ENCODE results near the gene PLA2G4F.

The PLA2G4F gene

GRCh38 chr15:42130246-42130986 is 26.0 kb downstream of the PLA2G4F start:
- DNase-seq: no peak

GRCh38 chr15:42129364-42129763 is 27.1 kb downstream of the PLA2G4F start:
- no peak for DNase-seq

DNA sequence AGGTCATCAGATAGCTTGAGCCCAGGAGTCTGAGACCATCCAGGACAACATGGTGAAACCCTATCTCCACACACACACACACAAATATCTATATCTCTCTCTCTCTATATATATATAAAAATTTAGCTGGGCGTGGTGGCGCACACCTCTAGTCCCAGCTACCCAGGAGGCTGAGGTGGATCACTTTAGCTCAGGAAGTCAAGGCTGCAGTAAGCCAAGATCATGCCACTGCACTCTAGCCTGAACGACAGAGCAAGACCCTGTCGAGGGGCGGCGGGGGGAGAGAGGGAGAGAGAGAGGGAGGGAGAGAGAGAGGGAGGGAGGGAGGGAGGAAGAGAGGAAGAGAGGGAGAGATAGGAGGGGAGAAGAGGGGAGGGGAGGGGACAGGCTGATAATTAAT is 28.0 kb downstream of the PLA2G4F start:
- no peak for DNase-seq

DNA sequence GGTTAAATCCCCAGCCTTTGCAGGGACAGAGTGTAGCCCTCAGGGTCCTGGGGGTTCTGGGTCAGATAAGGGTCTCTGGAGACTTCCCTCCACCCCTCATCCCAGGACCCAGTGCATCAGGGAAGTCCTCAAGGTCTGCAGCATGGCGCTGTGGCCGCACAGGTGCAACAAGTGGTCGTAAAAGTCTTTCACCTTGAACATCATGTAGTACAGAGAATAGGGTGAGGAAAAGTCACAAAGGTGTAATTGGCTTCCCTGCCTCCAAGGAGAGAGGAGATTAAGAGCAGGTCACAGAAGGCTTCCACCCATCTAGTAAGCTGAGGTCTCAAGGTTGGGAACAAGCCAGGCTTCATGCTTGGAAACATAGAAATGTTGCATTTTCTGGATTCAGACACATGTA is 32.9 kb downstream of the PLA2G4F start:
- DNase-seq: no peak

DNA sequence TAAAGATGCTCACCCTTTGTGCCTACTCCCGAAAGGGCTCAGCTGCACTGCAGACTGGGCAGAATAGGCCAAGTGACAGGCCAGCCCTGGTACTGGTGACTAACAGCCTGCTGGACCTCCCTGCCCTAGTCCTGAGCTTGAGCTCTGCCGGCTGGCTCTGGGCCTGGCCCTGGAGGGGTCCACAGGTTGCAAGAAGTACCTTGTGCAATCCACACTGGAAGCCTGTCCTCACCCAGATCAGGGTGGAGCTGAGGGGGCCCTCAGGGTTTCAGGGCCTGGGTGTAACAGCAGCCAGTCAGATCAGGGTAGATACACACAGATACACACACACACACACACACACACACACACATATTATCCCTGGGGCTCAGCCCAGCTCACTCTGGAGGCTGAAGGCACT is 34.8 kb downstream of the PLA2G4F start:
- DNase-seq: no peak

DNA sequence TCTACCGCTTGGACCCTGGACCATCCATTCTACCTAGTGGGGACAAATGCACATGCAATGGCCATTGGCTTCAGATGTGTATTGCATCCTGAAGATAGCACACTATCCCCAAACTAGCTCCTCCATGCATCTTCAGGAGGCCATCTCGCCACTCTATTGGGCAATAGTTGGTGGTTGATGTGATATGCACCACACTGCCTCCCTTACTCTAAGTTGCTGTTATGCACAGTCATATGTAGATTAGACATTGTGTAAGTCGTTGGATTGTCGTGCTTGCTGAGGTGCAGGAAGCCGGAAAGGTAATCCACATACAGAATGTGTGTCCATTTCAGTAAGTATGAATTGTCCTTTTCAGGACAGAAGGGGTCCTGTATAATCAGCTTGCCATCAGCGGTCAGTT is 35.4 kb downstream of the PLA2G4F start:
- DNase-seq: no peak

GRCh38 chr15:42120285-42120684 is 36.2 kb downstream of the PLA2G4F start:
- no peak for DNase-seq

GRCh38 chr15:42119446-42119760 is 37.0 kb downstream of the PLA2G4F start:
- no peak for DNase-seq

- peak; percentile 25 for DNase-seq
These were observed 37.6 kb downstream of the PLA2G4F start for GRCh38 chr15:42118650-42119445.

DNA sequence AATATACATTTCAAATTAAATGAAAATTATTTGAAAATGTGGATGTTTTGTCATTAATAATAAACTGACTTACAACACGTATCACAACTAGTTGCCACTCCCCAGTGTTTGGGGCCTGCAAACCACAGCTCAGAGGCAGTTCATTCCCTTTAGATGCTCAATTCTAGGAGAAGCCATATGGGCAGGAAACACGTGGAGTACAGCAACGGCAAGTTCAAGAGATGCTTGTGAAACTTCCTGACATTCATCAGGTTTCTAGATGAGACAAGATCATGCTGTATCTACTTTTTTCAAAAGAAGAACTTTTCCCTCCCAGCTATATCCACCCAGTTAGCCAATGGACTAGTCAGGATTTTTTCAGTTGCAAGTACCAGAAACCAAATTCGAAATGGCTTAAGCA is 44.5 kb downstream of the PLA2G4F start:
- no peak for DNase-seq

- DNase-seq: peak; percentile 9
These were observed 46.1 kb downstream of the PLA2G4F start for GRCh38 chr15:42110367-42110766.

DNA sequence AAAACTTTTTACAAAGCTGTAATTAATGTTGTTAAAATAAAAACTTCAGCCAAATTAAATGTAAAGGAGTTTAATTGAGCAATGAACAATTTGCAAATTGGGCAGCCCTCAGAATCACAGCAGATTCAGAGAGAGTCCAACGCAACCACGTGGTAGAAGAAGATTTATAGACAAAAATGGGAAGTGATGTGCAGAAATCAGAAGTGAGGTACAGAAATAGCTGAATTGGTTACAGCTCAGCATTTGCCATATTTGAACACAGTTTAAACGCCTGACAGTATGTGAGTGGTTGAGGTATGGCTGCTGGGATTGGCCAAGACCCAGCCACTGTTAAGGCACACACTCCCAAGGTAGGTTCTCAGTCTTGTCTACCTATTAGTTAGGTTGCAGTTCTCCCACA is 47.6 kb downstream of the PLA2G4F start:
- DNase-seq: no peak

DNA sequence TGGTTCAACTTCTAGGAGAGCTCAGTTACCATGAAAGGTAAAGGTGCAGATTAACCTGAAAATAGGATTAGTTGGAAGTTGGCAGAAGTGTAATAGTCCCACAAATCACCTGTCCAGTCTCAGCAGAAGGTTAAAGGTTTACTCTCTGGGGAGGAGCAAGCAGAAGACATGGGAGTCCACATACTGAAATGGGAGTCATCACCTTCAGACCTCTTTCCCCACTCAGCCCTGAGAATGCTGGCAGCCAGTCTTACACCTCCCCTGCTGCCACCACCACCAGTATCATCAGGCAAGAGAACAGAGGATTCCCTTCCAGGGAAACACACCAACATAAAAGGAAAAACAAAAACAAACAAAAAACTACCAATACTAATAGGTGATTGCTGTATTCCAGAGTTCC is 48.2 kb downstream of the PLA2G4F start:
- no peak for DNase-seq

DNA sequence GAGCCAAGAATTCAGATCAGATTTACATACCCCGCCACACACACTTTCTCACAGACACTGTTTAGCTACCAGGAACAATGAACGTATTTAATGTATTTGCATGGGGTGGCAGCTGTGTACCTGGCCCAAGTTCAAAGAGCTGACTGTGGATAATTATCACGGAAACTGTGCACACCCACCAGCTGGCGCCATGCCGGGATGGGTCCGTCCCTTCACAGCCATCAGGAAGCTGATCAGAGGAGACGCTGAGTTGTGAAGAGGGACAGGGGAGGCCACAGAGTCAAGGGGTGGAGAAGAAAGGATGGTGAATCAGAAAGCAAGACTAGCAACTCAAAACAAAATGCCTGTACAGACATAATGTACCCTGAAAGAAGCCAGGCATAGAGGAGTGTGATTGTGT is 49.0 kb downstream of the PLA2G4F start:
- peak; percentile 19 for DNase-seq

DNA sequence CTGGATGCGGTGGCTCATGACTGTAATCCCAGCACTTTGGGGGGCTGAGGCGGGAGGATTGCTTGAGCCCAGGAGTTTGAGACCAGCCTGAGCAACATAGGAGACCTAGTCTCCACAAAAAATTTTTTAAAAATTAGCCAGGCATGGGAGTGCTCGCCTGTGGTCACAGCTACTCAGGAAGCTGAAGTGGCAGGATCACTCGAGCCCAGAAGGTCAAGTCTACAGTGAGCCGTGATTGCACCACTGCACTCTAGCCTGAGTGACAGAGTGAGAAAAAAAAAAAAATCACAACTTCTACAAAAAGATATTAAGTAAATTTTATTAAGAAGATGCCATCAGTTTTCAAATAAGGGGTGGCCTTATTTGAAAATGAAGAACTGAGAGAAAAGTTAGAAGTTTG is 50.1 kb downstream of the PLA2G4F start:
- no peak for DNase-seq

DNA sequence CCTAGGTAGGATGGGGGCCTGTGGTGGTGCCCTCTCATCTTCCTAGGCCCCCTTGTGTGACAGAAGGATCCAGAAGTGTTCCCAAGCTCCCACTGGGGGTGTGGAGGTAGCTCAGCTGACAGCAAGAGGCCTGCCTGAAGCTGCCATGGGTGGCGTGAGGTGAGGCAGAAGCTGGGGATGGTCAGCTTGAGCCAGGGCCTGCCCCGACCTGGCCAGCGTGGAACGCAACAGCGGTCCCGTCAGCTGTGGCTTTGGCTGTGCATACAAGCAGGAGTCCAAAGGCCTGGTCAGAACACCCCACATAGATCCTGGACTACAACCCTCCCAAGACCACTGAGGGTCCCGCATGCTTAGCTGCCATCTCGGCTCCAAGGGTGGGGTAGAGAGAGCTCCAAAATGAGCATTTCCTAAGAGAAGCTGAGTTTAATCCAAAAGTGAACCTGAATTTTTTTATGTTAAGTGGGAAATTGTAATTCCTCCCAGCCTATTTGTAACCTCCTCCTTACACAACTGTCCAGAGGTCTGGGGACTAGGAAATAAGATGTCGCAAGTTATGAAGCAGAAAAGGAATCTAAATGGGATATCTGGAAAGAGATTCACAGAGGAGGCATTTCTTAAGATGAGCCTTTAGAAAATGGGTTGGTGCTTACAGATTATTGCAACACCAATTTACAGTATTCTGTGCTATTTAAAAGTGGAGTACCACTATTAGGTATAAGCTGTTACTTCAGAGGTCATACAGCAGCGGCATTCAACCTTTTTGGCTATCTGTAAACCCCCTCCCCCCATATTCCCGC is 52.1 kb downstream of the PLA2G4F start:
- no peak for DNase-seq

DNA sequence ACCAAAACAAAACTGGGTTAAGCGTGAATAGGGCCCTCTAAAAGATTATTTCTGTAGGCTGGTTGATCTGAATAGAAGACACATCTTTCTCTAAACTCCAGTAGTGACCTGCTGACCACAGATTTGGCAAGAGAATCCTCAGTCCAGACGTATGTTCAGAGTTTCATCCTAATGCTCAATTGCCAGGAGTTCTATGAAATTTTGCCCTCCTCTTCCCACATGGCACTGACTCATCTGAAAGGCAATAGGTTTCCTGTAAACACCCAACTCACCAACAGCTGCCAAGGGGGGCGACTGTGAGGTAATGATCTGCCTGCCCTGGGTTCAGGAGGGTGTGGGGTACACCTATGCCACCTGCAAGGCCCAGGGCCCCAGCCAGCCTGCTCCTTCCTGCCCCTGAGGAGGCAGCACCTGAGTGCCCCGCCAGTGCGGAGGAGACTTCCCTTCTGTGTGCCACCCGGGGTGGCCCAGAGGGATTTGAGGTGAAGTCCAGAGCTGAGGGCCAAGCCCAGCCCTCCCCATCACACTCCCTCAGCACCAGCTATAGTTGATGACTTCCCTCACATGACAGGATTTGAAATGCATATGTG is 53.7 kb downstream of the PLA2G4F start:
- no peak for DNase-seq

DNA sequence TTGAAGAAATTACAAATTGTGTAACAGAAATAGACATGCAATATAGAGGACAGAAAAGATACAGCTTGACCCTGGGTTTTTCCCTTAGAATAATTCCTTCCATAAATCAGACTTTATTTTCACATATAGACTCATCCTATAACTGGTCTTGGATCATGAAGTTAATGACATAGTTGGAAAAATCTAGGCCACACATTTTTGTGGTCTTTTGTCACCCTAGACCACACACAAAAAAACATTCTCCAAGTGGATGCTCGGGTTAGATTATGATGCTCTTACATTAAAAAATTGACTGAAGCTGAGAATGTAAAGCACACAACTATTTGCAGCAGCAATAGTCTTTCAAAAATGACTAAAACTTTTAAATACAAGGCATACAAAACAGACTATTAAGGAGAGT is 54.6 kb downstream of the PLA2G4F start:
- DNase-seq: no peak

DNA sequence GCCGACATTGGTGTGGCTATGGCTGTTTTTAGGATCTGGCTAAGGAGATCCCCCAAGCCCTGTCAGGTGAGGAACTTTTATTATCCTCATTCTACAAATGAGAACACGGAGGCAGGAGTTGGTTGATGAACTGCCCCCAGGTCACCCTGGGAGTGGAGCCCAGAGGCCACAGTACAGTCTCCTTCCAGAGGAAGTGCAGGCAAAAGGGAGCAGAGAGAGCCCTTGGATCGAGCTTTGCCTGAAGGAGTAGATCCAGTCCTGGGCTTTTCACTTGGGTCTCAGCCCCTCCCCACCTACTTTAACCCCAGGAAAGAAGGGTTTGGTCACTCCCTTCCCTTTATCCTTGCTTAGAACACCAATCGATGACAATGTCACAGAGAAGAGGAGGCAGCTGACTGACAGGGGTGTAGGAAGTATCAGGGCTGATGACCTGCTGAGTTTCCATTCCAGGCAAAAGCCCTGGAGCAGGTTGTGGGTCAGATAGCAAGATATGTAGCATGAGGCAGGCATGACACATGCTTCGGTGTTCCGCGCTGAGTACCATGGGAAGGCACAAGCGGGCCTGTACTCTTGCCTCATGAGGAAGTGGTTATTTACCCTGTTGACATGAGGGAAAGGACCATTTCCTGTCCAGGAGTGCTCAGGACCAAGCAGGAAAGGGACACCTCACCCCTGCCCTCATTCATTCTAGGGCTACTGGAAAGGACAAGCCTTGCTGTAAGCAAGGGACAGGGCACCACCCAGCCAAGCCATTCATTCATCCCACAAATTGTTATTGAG is 56.2 kb downstream of the PLA2G4F start:
- DNase-seq: no peak

DNA sequence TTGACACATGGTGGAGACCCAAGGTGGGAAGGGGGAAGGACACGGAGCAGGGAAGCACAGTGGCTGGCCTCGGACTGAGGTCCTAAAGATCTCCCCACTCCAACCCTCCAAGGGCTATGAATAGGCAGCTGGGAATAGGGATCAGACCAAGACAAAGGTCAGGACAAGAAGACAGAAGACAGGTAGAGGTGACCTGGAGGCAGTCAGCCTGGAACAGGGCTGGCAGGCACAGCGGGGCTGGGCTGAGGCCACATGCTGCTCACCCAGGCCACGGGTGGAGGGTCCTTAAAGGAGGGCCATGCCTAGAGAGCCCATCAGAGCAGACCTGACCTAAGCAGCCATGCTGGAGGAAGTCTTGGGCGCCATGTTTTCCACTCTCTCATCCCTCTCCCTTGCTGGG is 59.4 kb downstream of the PLA2G4F start:
- no peak for DNase-seq

GRCh38 chr15:42094512-42094963 is 61.9 kb downstream of the PLA2G4F start, which contains the start of gene PLA2G4D:
TSS of gene PLA2G4D (minus strand) at chr15:42094562. CDS start at chr15:42094459, 103 bp downstream.
- DNase-seq: peak; percentile 89

DNA sequence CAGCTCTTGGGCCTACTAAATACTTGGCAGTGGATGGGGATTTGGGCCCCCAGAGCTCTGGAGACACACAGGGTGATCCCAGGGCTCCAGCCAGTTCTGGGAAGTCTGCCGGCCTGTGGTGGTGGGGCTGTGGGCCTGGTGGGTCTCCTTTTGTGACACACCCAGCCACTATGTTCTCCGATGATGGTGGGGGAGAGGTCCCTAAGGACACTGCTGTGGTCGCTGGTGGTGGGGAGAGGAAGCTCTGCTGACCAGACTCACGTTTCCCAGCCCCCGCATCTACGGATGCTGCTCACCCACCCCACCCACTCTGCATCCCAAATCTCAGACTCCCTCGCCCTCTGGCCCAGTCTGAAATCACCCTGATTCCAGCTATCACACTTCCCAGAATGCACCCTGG is 62.5 kb downstream of the PLA2G4F start:
- DNase-seq: no peak
